GM19455 (cell line): ENCODE measurements around the gene ABCB6.
"Not testable (repeated sequence)": the region's sequence is repeated elsewhere in the genome, so short reads cannot be mapped to it uniquely, and the experiment has no call there.

ENCODE experiments used
- ATAC-seq: cut with Tn5 transposase; IDR thresholded peaks from one replicate; pipeline ENCODE4 v1.9.1; 2021; ENCODE audit not compliant: unreplicated experiment

The ABCB6 gene

DNA sequence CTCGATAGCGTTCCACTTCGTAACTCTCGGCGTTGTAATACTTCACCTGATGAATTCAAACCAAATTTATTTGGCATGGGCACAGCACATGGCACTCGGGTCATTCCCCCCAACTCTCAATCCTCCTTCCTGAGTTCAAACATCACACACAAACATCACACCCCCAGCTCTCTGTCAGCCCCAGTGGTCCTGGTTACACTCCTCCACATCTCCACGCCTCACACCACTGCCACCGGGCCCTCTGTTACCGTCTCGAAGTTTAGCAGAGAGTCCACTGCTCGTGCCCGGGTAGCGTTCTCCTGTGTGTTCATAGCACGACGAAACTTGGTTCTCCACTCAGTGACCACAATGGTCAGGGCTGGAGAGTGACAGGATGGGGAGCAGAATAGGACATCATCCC lies 4.6 kb downstream of the ABCB6 start:
- ATAC-seq: no peak

DNA sequence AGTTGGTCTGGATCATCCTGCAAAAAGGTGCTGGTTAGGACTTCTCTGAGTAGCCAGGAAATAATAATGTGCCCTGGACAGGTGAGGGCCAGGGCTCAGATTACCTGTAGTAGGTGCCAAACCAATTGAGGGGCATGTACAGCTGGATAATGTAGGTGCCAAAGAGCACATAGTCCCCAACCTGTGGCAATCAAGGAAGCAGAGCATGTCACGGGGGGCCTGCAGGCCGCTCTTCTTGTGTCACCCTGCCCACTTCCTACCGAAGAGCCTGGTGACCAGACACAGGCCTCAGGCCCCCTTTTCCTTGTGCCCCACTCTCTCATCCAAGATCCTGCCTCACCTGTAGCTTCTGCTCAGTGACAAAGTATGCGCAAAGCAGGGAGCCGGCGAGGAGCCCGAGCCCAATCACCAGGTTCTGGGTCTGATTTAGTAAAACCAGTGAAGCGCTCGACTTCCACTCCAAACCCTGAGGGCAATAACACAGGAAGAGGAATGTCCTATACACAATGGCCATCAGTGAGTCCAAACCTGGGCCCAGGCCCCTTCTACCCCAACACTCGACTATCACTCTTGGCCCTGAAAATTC lies 5.2 kb downstream of the ABCB6 start:
- ATAC-seq: no peak

DNA sequence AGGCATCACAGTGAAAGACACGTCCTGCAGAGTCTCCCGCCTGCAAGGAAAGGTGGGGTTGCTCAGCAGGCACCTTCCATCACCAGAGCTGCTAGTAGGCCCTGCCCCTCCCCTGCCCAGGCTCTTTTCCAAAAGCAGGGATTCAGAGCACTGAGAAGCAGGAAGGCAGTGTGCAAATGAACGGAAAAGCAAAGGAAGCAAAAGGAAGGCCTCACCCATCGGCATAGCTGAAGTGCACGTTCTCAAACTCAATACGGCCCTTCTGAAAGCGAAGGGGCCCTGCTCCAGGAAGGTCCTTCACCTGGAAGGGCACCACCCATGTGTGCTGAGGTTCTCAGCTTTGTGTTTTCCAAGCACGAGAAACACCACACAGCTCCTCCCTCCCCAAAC lies 5.7 kb downstream of the ABCB6 start:
- ATAC-seq: no peak

DNA sequence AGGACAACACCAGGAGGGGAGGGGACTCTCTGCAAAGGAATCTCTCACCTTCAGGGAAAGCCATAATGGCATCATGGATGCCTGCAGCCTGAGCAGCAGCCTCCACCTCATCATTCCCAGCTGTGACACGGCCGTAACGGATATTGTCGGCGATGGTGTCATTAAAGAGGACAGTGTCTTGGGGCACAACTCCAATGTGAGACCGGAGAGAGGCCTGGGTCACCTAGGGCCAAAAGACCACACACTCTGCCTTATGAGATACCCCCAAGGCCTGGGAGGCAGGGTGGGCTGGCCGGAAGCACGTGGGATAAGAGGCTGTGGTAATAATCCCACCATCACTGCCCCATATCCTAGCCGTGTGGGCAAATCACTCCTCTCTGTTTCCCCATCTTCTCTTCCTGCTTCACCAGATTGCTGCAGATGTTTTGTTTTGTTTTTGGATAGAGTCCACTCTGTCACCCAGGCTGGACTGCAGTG lies 7.8 kb downstream of the ABCB6 start:
- ATAC-seq: no peak

DNA sequence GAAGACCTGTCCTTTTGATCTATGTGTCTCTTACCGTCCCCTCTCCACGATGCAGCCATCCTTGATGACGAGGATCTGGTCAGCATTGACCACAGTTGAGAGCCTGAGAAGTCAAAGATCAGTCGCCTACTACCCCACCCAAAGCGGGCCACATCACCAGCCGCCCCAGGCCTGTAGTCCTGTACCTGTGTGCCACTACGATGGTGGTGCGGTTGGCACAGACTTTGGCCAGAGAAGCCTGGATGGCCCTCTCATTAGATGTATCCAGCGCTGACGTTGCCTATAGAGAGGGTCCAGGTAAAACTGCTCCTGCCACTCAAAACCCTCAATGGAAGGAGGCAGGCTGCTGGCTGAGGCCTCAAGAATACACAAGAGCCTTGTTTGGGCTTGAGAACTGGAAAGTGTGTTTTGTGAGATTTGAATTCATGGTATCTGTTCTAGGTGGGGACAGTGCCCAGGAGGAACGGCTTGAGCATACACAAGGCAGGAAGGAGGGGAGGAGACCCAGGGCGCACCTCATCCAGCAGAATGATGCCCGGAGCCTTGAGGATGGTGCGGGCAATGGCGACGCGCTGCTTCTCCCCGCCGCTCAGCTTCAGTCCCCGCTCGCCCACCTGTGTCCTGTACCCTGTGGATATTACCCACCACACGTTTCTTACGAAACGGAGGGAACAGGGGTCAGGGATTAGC lies 8.4 kb downstream of the ABCB6 start:
- no peak for ATAC-seq

DNA sequence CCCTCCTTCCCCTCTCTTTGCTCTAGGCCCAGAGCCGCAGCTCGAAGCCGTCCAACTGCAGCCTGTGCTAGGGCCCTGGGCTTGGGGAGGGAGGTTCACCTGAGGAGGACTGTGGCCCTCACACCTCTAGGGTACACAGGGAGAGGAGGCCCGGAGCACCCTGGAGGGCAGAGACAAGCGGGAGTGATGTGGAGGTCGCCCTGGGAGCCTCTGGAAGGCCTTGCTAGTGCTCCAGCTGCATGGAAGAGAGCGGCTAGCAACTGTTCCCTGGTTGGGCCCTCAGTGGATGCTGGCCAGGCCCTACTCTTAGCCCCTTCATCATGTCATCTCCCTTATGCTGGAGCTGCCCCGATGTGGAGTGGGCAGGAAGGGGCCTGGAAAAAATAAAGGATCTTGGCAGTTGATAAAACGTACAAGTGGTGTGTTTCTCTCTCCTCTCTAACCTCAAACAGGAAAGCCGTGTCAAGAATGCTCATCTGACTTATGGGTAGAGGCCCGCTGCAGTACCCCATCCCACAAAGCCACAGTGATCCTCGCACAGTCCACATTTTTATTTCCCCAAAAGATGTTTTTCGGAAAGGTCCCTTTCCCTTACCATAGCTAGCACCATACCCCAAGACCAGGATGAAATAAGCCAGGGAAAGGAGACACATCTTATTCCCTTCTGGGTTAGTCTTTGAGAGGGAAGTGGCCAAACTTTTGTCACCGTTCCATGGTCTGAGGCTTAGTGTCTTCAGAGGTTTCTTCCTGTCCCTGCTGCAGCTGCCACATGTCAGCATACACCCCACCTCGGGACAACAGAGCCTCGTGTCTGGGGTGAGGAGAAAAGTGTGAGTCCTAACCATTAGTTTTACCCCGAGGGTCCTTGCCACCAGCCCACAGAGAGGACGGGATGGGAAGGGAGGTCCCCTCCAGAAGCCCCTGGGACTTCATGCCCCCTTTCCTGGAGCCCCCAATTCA lies 9.2 kb downstream of the ABCB6 start:
- no peak for ATAC-seq

DNA sequence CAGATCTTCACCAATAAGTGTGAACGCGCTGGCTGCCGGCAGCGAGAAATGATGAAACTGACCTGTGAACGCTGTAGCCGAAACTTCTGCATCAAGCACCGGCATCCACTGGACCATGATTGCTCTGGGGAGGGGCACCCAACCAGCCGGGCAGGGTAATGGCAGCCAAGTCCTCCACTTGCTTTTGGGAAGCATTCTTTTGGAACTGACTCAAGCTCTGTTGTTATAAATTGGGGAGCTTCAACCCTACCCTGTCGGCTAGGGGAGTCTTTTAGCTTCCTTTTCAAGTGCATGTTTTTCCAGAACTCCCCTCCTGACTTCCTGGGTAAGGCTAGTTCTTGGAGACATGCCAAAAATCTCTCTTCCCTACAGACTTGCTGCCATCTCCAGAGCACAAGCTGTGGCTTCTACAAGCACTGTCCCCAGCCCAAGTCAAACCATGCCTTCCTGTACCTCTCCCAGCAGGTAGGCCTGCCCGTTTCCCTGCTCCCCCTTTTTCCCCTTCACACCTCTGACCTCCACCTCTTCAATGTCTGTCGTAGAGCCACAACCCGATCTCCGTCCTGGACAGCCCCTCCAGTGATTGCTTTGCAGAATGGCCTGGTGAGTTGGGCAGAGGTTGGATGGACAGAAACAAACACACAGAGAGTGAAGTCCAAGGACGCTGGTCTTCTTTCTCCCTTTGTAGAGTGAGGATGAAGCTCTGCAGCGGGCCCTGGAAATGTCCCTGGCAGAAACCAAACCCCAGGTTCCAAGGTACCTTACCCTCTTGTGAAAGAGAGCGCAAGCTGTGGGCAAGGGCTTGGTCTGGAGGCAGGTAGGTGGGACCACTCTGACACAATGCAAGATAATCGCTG lies 10.6 kb downstream of the ABCB6 start:
- no peak for ATAC-seq

DNA sequence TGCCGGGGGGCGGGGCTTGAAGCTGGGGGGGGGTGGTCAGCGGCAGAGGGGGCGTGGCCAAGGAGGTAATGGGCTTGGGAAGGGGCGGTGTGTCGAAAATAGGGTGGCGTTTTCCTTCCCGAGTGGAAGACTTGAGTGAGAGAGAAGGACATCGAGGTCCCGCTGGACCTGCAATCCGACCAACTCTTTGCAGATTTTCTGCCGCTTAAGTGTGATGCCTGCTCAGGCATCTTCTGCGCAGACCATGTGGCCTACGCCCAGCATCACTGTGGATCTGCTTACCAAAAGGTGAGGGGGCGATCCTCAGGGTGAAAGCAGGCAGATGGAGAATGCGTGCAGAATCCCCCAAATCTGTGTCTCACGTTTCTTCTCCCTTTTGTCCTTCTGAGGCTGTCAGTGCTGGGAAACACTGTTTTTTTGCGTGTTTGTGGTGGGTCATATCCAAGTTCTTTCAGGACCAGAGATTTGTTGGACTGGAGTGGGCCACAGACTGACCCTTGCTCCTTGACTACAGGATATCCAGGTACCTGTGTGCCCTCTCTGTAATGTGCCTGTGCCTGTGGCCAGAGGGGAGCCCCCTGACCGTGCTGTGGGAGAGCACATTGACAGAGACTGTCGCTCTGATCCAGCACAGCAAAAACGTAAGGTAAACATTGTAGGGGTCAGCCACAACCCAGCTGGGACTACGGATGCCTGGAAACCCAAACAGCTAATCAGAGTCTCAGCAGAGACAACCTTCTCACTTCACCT lies 11.4 kb downstream of the ABCB6 start:
- ATAC-seq: no peak

DNA sequence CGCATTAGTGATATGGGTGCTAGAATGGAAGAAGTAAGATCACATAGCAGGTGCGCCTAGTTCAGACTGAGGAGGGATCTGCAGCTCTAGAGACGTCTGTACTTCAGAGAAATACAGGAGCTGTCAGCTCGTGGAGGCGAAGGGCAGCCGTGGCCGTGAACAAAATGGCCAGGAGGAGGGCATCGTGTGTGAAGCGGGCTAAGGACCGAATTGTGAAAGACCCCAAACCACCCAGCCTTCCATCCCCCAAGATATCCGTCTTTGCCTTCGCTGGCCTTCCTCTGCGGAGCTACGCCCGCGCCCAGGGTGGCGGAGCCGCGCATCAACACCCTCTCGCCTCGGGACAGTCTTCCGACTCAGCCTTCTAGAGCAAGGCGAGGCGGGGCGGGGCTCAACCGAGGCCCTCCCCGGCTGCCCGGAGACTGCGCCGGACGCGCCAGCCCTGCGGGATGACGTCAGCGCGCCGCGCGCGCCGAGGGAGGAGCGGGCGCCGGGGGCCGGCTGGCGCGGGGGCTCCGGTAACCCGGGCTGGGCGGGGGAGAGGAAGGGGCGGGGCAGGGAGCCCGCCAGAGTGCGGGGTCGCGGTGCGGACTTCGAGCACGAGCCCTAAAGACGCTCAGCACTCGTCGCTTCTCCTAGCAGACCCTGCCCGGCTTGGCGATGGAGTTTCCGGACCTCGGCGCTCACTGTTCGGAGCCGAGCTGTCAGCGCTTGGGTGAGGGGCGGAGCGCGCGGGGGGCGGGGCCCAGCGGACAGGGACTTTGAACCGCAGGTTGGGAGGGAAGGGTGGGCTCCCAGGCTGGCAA lies 12.2 kb downstream of the ABCB6 start, which contains the start of gene ZFAND2B:
TSS of gene ZFAND2B (plus strand) at position 455 of the 806 bp plus-strand sequence. CDS start at position 661, 206 bp downstream.
- ATAC-seq: peak; percentile 96

DNA sequence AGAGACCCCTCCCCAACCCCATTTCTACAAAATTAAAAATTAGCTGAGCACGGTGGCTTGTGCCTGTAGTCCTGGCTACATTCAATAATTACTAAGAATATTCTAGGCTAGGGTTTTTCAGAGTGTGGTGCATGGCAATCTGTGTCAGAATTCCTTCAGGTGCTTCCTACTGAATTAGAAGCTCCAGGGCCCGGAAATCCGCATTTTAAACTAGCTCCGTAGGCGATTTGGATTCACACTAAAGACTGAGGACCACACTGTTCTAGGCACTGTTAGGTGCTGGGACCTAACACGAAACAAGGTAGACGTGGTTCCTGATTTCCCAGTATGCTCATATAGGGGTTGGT lies 12.8 kb downstream of the ABCB6 start:
- no peak for ATAC-seq

DNA sequence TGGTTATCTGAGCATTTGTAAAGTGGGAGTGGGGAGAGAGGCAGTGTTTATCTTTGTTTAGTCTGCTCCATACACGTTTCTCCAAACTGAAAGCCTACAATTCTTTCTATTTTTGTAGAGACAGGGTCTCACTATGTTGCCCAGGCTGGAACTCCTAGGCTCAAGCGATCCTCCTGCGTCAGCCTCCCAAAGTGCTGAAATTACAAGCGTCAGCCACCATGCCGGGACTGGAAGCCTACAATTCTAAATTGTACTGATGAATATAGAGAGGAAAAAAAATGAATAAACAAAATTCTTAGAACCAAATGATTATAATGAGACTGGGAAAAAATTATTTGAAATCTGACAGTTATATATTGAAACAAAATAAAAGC lies 13.6 kb downstream of the ABCB6 start:
- no peak for ATAC-seq

DNA sequence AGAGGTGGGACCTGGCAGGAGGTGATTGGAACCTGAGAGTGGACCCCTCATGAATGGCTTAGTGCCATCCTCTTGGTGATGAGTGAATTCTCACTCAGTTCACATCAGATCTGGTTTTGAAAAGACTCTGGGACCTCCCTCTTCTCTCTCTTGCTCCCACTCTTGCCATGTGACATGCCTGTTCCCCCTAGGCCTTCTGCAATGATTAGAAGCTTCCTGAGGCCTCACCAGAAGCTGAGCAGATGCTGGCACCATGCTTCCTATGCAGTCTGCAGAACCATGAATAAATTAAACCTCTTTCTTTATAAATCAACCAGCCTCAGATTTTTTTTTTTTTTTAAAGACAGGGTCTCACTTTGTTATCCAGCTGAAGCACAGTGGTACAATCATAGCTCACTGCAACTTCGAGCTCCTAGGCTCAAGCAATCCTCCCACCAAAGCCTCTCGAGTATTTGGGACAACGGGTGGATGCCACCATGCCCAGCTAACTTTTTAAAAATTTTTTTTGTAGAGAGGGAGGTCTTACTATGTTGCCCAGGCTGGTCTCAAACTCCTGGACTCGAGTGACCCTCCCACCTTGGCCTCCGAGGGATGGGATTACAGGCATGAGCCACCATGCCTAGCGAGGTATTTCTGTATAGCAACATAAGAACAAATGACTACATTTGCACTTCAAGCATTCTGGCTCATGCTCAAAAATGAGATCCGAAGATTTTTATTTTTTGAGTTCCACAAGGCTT lies 14.2 kb downstream of the ABCB6 start:
- no peak for ATAC-seq

DNA sequence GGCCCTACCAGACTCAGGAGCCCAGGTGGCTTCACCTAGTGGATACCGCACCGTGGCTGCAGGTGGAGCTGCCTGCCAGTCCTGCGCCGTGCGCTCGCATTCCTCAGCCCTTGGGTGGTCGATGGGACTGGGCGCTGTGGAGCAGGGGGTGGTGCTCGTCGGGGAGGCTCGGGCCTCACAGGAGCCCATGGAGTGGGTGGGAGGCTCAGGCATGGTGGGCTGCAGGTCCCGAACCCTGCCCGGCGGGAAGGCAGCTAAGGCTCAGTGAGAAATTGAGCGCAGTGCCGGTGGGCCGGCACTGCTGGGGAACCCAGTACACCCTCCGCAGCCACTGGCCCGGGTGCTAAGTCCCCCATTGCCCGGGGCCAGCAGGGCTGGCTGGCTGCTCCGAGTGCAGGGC lies 17.4 kb downstream of the ABCB6 start:
- ATAC-seq: not testable (repeated sequence)

DNA sequence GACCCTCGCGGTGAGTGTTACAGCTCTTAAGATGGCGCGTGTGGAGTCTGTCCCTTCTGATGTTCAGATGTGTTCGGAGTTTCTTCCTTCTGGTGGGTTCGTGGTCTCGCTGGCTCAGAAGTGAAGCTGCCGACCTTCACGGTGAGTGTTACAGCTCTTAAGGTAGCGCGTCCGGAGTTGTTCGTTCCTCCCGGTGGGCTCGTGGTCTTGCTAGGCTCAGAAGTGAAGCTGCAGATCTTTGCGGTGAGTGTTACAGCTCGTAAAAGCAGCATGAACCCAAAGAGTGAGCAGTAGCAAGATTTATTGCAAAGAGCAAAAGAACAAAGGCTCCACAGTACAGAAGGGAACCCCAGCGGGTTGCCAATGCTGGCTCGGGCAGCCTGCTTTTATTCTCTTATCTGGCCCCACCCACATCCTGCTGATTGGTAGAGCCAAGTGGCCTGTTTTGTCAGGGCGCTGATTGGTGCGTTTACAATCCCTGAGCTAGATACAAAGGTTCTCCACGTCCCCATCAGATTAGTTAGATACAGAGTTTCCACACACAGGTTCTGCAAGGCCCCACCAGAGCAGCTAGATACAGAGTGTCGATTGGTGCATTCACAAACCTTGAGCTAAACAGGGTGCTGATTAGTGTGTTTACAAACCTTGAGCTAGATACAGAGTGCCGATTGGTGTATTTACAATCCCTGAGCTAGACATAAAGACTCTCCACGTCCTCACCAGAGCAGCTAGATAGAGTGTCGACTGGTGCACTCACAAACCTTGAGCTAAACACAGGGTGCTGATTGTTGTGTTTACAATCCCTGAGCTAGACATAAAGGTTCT lies 18.0 kb downstream of the ABCB6 start:
- ATAC-seq: not testable (repeated sequence)

DNA sequence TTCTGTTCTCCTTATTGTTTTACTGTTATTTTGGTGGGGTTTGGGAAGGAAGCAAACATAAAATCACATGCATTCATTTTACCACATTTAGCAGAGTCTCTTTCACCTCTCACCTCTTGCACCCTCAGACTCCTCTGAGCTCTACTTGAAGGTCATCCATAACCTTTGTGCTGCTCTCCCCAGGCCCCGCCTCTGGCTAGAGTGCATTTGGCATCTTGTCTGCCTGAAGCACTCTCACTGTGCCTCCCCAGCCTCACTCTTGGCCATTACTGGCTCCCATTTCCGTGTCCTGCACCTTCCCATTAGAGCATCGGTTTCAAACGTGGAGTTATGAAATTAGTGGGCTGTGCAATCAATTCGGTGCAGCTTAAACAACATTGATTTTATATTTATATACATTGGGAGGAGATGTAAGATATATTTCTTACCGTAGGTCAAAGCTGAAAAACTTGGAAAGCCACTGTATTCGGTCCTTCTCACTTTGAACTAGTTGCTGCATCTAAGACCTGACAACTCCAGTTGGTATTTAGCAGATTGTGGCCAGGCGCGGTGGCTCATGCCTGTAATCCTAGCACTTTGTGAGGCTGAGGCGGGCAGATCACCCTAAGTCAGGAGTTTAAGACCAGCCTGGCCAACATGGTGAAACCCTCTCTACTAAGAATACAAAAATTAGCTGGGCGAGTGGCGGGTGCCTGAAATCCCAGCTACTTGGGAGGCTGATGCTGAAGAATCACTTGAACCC lies 19.1 kb downstream of the ABCB6 start:
- ATAC-seq: no peak

DNA sequence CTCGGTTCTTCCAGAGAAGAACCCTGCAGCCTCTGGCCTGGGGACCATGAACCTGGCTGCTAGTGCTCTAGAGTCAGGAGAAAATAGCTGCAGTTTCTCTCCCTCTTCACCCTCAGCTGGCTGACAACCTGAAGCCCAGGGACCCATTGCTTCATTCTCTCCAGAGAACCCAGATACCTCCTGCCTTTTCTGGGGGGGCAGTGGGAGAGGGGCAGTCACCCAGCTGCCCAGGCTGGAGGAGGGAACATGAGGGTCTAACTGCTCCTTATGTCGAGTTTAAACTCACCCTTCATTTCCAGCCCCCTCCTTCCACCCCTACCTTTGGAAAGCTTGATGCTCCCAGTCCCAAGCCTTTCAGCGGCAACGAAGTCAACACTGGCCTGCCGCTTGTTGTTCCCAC lies 19.8 kb downstream of the ABCB6 start:
- no peak for ATAC-seq

DNA sequence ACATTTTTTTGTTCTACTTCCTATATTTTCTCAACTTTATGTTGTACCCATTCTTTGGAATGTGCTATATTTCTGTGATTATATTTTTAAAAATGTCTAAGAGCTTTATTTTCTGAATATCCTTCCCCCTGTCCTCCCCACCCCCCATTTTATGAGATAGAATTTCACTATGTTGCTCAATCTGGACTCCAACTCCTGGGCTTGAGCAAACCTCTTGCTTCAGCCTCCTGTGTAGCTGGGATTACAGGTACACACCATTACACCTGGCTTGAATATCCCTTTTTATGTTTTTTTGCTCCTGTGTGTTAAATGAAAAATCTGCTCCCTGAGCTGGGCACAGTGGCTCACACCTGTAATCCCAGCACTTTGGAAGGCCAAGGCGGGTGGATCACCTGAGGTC lies 21.4 kb downstream of the ABCB6 start:
- ATAC-seq: no peak
